Activated T-helper 2 cell treated with anti-CD3 and anti-CD28 coated beads, Interferon-gamma antibody, Interleukin-2, Interleukin-4, amounts not matched to agents 10 μg/mL and 5 μg/mL and 100 μg/mL, durations not matched to agents 14 hours and 24 hours and 36 hours (primary cell): ENCODE data around the gene DVL1. TPM values are rescaled to one million over a fixed set of nuclear protein-coding genes. Genes with fewer than 3 reads are reported as not detected.

Experiments used
- DNase-seq: peaks from one replicate; pipeline ENCODE4 v3.0.0; 2021; ENCODE audit warnings: low spot score
- H3K27ac Mint-ChIP-seq: one replicate; pipeline ENCODE4 v1.8.0; 2021; ENCODE audit warnings: mixed read lengths
- H3K27me3 Mint-ChIP-seq: one replicate; pipeline ENCODE4 v1.8.0; 2021; ENCODE audit warnings: low read depth, mixed read lengths
- H3K36me3 Mint-ChIP-seq: one replicate; pipeline ENCODE4 v1.8.0; 2021; ENCODE audit warnings: low read depth, mixed read lengths
- H3K4me1 Mint-ChIP-seq: one replicate; pipeline ENCODE4 v1.8.0; 2021; ENCODE audit warnings: low read depth, mixed read lengths
- H3K4me3 Mint-ChIP-seq: one replicate; pipeline ENCODE4 v1.8.0; 2021; ENCODE audit warnings: low read depth, mild to moderate bottlenecking, moderate library complexity, mixed read lengths
- H3K9me3 Mint-ChIP-seq: one replicate; pipeline ENCODE4 v1.8.0; 2021; ENCODE audit warnings: mixed read lengths
- intact Hi-C: fragments of 100-400 bp; cut with micrococcal nuclease; formaldehyde crosslinking; loops from one replicate; pipeline ENCODE4 v1.15.1; 2023
- total RNA-seq: library from RNA; stranded (reverse); gene quantifications from 2 replicates; pipeline ENCODE4 v1.2.3, GENCODE V29; 2022

The DVL1 gene
- total RNA-seq, 1 donor from 2014 or later = 60.7 TPM

DNA sequence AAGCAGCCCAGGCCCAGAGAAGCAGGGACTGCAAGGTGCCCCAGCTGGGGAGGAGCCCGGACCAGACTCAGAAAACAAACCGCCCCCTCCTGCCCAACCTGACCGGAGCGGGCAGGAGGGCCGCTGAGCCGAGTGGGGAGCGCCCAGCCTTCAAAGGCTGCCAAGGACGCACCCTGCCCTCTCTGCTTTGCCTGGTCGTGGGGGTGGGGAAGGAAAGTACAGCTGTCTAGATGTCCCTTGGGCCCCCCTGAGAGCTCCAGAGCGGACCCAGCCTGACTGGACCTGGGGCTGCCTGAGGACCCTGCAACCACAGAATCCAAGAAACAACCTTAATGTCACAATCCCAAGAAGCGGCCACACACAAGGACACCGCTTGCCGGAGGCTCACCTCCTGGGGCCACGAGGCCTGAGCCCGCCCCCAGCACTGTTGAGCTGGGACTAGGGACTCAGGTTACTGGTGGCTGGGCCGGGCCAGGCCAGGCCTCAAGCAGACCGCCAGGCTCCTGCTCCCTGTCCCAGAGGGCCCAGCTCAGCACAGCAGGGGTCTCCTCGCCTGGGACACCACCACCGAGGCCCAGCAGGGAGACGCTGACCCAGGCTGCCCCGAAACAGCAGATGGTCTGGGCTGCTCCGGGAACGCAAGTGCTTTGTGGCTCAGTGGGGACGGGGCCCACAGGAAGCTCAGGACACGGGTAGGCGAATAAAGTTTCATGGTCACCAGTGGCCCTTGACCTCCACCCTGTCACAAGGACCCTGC, 1.4 kb downstream of the DVL1 start:
- Mint-ChIP-seq H3K36me3 (peaks cover 1% of the 10 kb centered on the region), H3K9me3 (no peaks in the 10 kb centered on the region), H3K4me1 (peaks cover 5% of the 10 kb centered on the region), H3K27me3 (peaks cover 10% of the 10 kb centered on the region), H3K27ac (peak overlapping the region; percentile 28), H3K4me3 (peak overlapping the region; percentile 77)
- no peak for DNase-seq
- intact Hi-C loops = loop anchor here (2.0 kb wide), 2 partner anchors 27 to 39 kb away; partner anchors contain the start of genes AURKAIP1 and PUSL1

DNA sequence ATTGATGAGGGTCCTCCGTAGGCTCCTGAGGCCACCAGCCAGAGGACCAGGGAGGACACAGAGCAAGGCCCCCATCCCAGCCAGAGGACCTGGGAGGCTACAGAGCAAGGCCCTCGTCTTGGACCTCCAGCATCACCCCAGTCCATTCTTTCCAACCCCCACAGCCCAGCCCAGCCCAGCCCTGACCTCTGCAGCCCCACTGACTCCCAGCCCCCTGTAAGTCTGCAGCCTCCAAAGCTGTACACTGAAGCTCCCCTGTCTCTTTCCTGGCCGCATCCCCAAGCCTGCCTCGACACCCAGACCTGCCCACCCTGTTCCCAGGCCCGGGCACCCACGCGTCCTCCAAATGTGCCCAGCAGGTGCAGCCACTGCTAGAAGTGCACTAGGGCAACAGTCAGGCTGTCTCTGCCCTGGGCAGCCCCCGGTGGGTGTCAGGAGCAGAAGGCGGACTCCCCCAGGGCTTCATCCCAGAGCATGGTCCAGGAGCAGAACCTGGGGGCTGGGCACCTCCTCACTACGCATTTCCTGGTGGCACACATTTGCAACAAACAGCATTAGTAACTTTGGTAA, 2.1 kb downstream of the DVL1 start:
- no peak for DNase-seq
- intact Hi-C loops = no loop called here
- Mint-ChIP-seq H3K27me3 (peaks cover 3% of the 10 kb centered on the region), H3K9me3 (no peaks in the 10 kb centered on the region), H3K4me1 (peaks cover 5% of the 10 kb centered on the region), H3K36me3 (peaks cover 3% of the 10 kb centered on the region), H3K4me3 (peak overlapping the region; percentile 47), H3K27ac (no peak overlapping the region)

DNA sequence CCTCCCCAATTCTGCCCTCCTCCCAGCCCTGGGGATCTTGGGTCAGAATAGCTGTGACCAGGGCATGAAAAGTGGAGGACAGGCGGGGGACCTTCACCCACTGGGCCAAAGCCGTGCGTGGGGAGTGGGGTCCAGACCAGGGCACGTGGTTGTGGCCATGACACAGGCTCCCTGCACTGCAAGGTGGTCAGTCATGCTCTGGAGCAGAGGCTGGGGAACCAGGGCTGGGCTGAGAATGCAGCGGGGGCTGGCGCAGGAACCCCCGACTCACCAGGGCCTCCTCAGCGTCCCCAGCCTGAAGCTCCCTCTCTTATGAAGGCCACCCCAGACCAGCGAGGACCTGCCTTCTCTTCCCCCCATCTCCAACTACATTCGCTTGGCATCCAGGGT, 2.7 kb downstream of the DVL1 start:
- peaks cover 3% of the 10 kb centered on the region for H3K36me3 Mint-ChIP-seq
- DNase-seq = no peak
- no peaks in the 10 kb centered on the region for H3K27me3 Mint-ChIP-seq
- intact Hi-C loops = no loop called here
- peak overlapping the region; percentile 47 for H3K4me3 Mint-ChIP-seq
- peaks cover 5% of the 10 kb centered on the region for H3K4me1 Mint-ChIP-seq
- no peaks in the 10 kb centered on the region for H3K9me3 Mint-ChIP-seq
- no peak overlapping the region for H3K27ac Mint-ChIP-seq

DNA sequence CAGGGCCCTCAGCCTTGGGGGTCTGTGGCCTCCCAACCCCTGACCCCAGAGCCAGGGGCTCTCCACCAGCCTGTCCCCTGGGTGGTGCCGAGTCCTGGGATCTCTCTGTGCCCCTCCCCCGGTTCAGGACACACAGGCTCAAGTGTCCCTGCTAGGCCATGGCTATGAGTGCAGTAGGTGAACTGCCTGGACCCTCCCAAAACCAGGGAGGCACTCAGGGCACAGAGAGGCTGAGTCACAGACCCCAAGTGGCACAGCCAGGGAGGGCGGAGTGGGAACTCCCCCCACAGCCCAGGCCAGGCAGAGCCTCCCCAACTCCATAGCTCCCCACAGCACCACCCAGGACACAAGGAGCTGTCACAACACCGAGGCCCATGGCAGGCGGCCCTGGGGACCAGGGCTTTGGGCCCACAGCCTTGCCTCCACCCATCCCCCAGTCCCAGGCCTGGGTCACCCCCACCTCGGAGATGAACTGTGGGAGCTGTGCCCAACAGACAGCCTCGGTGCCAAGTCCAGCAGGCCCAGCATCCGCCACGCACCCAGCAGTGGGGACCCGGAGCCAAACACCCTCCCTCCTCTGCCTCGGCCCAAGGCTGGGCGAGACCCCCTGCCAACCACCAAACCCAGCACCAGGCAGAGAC, 3.2 kb downstream of the DVL1 start:
- H3K27ac Mint-ChIP-seq = no peak overlapping the region
- H3K27me3 Mint-ChIP-seq = no peaks in the 10 kb centered on the region
- DNase-seq = no peak
- no peak overlapping the region for H3K4me3 Mint-ChIP-seq
- intact Hi-C loops = no loop called here
- H3K36me3 Mint-ChIP-seq = peaks cover 7% of the 10 kb centered on the region
- peaks cover 5% of the 10 kb centered on the region for H3K4me1 Mint-ChIP-seq
- H3K9me3 Mint-ChIP-seq = no peaks in the 10 kb centered on the region

DNA sequence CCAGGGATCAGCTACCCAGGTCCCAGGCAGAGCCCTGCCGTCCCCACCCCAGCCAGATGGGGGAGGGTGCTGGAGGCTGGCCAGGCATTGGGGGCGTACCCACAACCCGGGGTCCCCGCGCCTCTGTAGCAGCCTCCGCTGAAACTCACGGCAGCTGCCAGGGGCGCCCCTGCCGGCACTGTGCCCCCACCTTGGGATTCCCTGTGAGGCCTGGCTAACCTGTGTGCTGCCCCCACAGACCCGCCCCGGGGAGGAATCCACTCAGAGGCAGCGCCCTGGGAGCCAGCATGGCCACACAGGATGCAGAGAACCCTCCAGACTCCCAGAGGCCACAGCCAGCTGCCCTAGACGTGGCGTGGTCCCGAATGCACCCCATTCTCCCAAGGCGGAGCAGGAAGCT, 3.8 kb downstream of the DVL1 start:
- intact Hi-C loops = no loop called here
- Mint-ChIP-seq H3K9me3 (no peaks in the 10 kb centered on the region), H3K36me3 (peaks cover 13% of the 10 kb centered on the region), H3K4me3 (no peak overlapping the region), H3K27me3 (no peaks in the 10 kb centered on the region), H3K27ac (no peak overlapping the region), H3K4me1 (peaks cover 5% of the 10 kb centered on the region)
- DNase-seq = no peak

DNA sequence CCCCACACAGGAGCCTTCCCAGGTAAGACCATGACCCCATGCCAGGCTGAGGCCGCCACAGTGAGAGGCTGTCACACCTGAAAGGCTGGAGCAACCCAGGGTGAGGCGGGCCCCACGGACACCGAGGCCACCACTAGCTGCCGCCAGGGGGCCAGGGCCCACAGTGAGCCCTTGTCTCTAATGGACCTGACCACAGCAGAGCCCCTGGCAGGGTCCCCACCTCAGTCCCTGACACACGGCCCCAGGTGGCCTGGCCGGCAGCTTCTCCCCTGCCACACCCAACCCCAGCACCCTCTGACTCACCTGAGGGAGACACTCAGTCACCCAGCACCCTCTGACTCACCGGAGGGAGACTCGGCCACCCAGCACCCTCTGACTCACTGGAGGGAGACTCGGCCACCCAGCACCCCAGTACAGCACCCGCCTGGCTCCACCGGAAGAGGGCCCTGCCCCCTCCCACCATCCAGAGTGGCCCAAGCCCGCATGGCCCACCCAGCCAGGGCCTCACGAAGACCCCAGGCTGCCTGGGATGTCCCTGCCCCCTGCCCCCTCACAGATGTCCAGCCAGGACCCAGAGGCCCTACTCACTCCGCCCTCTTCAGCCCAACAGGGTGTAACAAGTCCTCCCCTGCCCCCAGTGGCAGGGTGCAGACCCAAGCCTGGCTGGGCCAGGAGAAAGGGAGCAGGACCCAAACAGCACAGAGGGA, 4.4 kb downstream of the DVL1 start:
- Mint-ChIP-seq H3K27ac (no peak overlapping the region), H3K27me3 (no peaks in the 10 kb centered on the region)
- intact Hi-C loops = no loop called here

DNA sequence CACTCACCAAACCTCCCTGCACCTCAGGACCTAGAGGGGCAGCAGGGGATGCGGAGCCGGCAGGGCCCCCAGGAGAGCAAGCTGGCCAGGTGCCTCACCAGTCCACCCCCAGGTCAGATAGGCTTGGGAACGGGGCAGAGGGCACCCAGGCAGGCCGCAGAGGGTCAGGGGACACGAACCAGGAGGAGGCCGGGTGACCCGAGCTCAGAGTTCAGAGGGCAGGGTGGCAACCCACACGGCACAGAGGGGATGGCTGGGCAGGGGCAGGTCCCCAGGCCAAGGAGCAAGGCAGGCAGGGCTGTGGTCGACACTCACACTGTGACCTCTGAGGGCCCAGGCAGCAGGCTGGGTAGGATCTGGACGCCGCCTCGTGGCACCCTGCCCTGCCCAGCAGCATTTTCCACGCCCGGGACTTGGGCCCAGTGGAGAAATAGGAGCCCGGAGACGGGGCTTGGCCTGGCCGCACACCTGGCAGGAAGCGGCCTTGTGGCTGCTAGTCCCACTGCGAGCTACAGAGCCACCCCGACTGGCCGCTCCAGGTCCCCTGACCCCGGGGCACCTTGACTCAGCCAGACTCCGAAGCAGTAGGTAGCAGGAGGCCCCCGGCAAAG, 5.3 kb downstream of the DVL1 start:
- peaks cover 17% of the 10 kb centered on the region for H3K36me3 Mint-ChIP-seq
- H3K4me1 Mint-ChIP-seq = peaks cover 5% of the 10 kb centered on the region
- H3K27me3 Mint-ChIP-seq = no peaks in the 10 kb centered on the region
- no peak overlapping the region for H3K27ac Mint-ChIP-seq
- no peaks in the 10 kb centered on the region for H3K9me3 Mint-ChIP-seq
- H3K4me3 Mint-ChIP-seq = no peak overlapping the region
- no peak for DNase-seq
- intact Hi-C loops = no loop called here

More for the DNA sequence above, 4.4 kb downstream of the DVL1 start:
- peaks cover 14% of the 10 kb centered on the region for H3K36me3 Mint-ChIP-seq
- H3K9me3 Mint-ChIP-seq = no peaks in the 10 kb centered on the region
- DNase-seq = no peak
- peaks cover 5% of the 10 kb centered on the region for H3K4me1 Mint-ChIP-seq
- no peak overlapping the region for H3K4me3 Mint-ChIP-seq

DNA sequence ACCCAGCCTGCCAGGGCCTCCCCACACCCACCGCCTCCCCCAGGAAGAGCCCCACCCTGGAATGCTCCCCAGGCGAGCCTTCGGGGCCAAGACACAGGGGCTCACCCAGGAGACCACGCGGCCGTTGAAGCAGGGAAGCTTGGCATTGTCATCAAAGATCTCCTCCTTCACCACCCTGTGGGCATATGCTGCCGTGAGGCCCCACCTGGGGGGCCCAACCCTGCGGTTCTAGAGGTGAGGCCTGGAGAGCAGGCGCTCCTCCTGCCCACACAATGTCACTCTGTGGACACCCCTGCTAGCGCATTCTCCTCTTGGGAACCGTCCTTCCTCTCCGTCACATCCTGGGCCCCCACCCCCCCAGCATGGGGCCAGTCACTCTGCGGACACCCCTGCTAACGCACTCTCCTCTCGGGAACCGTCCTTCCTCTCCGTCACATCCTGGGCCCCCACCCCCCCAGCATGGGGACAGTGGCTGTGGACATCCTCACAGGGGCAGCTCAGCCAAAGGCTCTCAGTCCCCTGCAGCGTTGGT, 6.6 kb downstream of the DVL1 start:
- H3K4me1 Mint-ChIP-seq = peaks cover 3% of the 10 kb centered on the region
- peaks cover 25% of the 10 kb centered on the region for H3K36me3 Mint-ChIP-seq
- DNase-seq = no peak
- no peaks in the 10 kb centered on the region for H3K9me3 Mint-ChIP-seq
- no peaks in the 10 kb centered on the region for H3K27me3 Mint-ChIP-seq
- H3K27ac Mint-ChIP-seq = no peak overlapping the region
- intact Hi-C loops = no loop called here
- no peak overlapping the region for H3K4me3 Mint-ChIP-seq

DNA sequence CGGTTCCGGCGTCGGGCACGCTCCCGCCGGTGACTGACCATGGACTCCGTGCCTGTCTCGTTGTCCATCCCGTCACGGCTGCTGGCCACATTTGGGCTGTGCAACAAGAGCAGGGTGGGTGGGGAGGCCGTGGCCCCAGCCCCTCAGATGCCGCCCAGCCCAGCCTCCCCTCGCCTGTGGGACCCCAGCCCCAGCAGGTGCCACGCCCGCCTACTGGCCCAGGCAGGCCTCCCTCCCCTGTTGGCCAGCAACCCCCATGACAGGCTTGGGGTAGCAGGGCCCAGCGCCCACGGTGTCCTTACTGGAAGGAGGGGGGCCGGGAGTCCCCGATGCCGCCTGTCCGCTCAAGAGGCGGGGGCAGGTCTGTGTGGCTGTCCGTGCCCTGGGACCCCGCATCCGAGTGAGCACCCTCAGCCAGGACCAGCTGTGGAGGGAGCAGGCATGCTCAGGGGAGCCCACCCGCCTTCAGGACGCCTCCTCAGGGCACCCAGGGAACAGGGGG, 7.1 kb downstream of the DVL1 start:
- intact Hi-C loops = no loop called here
- Mint-ChIP-seq H3K9me3 (no peaks in the 10 kb centered on the region), H3K27ac (no peak overlapping the region), H3K4me3 (no peak overlapping the region), H3K4me1 (peaks cover 3% of the 10 kb centered on the region), H3K36me3 (peaks cover 25% of the 10 kb centered on the region), H3K27me3 (no peaks in the 10 kb centered on the region)
- DNase-seq = no peak

DNA sequence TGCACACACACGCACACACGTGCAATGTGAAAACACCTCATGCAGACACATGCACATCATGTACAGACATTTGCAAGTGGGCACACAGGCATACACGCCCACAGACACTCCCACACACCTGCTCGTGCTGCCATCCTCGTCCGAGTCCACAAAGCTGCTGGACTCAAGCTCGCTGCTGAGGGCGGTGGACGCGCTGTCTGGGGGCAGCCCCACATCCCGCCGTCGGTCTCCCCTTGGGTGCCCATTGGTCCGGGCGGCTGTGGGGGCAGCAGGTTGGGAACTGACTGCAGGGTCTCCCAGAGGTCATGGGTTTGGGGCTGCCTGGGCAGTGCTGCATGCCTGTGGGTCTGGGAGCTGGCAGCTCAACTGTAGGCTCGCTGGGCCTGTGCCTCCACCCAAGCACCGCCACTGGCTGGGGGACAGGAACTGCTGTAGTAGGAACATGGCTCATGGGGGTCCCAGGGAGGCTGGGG, 7.6 kb downstream of the DVL1 start:
- no peaks in the 10 kb centered on the region for H3K4me1 Mint-ChIP-seq
- no peak for DNase-seq
- intact Hi-C loops = no loop called here
- no peak overlapping the region for H3K27ac Mint-ChIP-seq
- peaks cover 25% of the 10 kb centered on the region for H3K36me3 Mint-ChIP-seq
- no peak overlapping the region for H3K4me3 Mint-ChIP-seq
- no peaks in the 10 kb centered on the region for H3K27me3 Mint-ChIP-seq
- no peaks in the 10 kb centered on the region for H3K9me3 Mint-ChIP-seq

DNA sequence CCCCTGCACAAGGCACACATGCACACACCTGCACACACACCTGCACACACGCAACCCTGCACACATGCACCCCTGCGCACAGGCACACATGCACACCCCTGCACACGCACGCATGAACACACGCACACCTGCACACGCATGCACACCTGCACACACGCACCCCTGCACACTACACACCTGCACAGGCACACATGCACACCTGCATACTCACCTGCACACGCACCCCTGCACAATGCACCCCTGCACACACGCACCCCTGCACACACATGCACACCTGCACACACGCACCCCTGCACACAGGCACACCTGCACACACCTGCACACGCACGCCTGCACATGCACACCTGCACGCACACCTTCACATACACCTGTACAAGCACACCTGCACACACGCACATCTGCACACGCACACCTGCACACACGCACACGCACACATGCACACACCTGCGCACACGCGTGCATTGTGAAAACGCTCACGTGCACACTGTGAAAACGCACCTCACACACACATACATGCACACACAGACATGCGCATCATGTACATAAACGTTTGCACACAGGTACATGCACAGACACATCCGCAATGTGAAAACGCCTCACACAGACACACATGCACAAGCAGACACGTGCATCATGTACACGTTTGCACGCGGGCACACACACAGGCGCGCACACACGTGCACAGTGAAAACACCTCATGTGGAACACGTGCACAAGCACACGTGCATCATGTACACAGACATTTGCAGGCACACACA, 8.2 kb downstream of the DVL1 start:
- no peak overlapping the region for H3K27ac Mint-ChIP-seq
- H3K4me1 Mint-ChIP-seq = no peaks in the 10 kb centered on the region
- intact Hi-C loops = no loop called here
- peaks cover 25% of the 10 kb centered on the region for H3K36me3 Mint-ChIP-seq
- no peaks in the 10 kb centered on the region for H3K27me3 Mint-ChIP-seq
- no peak for DNase-seq
- no peaks in the 10 kb centered on the region for H3K9me3 Mint-ChIP-seq
- H3K4me3 Mint-ChIP-seq = no peak overlapping the region

DNA sequence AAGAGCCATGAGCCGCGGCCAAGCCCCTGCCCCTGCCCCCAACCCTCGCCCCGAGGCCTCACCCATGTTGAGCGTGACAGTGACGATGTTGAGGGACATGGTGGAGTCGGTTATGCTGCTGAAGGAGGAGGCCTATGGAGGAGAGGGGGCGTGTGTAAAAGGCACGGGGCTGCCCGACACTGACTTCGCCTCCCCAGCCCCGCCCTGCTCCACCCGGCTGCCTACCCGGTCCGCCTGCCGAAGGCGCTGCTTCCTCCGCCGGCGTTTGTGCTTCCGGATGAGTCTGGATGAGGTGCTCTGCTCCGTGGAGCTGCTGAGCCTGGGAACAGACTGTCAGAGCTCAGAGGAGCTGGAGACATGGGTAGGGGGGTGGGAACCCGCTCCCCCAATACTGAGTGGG, 9.0 kb downstream of the DVL1 start:
- Mint-ChIP-seq H3K9me3 (no peaks in the 10 kb centered on the region), H3K36me3 (peaks cover 26% of the 10 kb centered on the region), H3K4me1 (no peaks in the 10 kb centered on the region), H3K4me3 (no peak overlapping the region), H3K27ac (no peak overlapping the region), H3K27me3 (no peaks in the 10 kb centered on the region)
- no peak for DNase-seq
- intact Hi-C loops = no loop called here
